PC-9 (cell line): ENCODE results near the gene MBD5. TPM values are rescaled to one million over a fixed set of nuclear protein-coding genes. Genes with fewer than 3 reads are reported as not detected.

ENCODE experiments used
- BruUV-seq: library from RNA; stranded (reverse); fragments of 400-500 nt; replicated peaks from 2 replicates; lab custom pipeline; 2021; lab: Mats Ljungman, UMichigan
- CTCF ChIA-PET: fragments of 300-600 bp; sonication (Branson Sonifier 250); formaldehyde crosslinking; loops from one replicate; lab custom pipeline; 2022; ENCODE audit warnings: antibody characterized with exemption; lab: Charles Lee
- POLR2A ChIA-PET: fragments of 300-600 bp; sonication (Branson Sonifier 250); formaldehyde crosslinking; loops from one replicate; lab custom pipeline; 2022; ENCODE audit warnings: antibody characterized with exemption; ENCODE audit not compliant: unreplicated experiment; lab: Charles Lee
- DNase-seq, 2 experiments: peaks; one replicate each; pipeline versions ENCODE4 v3.0.0 to v3.0.0-alpha.2; 2015 to 2022; ENCODE audit warnings: mixed read lengths in 1 of 2
- H2AFZ ChIP-seq: fragments of 200-600 bp; sonication (generic); 2 replicates; pipeline ENCODE4 v1.8.1; 2017; ENCODE audit warnings: antibody characterized with exemption
- H3F3A ChIP-seq: fragments of 200-600 bp; sonication (generic); 2 replicates; pipeline ENCODE4 v1.8.1; 2017; ENCODE audit warnings: antibody characterized with exemption, mild to moderate bottlenecking, low read depth; ENCODE audit not compliant: insufficient read depth
- H3K27ac ChIP-seq: fragments of 200-600 bp; sonication (generic); 2 replicates; pipeline ENCODE4 v1.6.1; 2016; ENCODE audit warnings: mixed run types
- H3K27me3 ChIP-seq: fragments of 200-600 bp; sonication (generic); 2 replicates; pipeline ENCODE4 v1.6.1; 2016; ENCODE audit warnings: low read depth, mixed run types; ENCODE audit not compliant: insufficient read depth
- H3K36me3 ChIP-seq: fragments of 200-600 bp; sonication (generic); 2 replicates; pipeline ENCODE4 v1.6.1; 2016; ENCODE audit warnings: low read depth, mixed run types
- H3K4me1 ChIP-seq: fragments of 200-600 bp; sonication (generic); replicated peaks from 2 replicates; pipeline ENCODE4 v1.6.1; 2016; ENCODE audit warnings: mixed run types; ENCODE audit not compliant: insufficient read depth
- H3K4me2 ChIP-seq: fragments of 200-600 bp; sonication (generic); 2 replicates; pipeline ENCODE4 v1.6.1; 2017; ENCODE audit warnings: mixed run types
- H3K4me3 ChIP-seq: fragments of 200-600 bp; sonication (generic); 2 replicates; pipeline ENCODE4 v1.6.1; 2016; ENCODE audit warnings: mixed run types
- H3K79me2 ChIP-seq: fragments of 200-600 bp; sonication (generic); 2 replicates; pipeline ENCODE4 v1.6.1; 2017; ENCODE audit warnings: low read depth, mixed run types
- H3K9me2 ChIP-seq: fragments of 200-600 bp; sonication (generic); 2 replicates; pipeline ENCODE4 v1.8.1; 2017; ENCODE audit warnings: mild to moderate bottlenecking; ENCODE audit not compliant: insufficient read depth
- H3K9me3 ChIP-seq: fragments of 200-600 bp; sonication (generic); 2 replicates; pipeline ENCODE4 v1.8.1; 2016; ENCODE audit warnings: low read depth; ENCODE audit not compliant: insufficient read depth
- H4K20me1 ChIP-seq: fragments of 200-600 bp; sonication (generic); 2 replicates; pipeline ENCODE4 v1.8.1; 2017; ENCODE audit not compliant: insufficient read depth
- EZH2 ChIP-seq: fragments of 200-600 bp; sonication (generic); IDR thresholded peaks from 2 replicates; pipeline ENCODE4 v1.8.0; 2017; ENCODE audit warnings: antibody characterized with exemption, low read depth
- intact Hi-C: fragments of 100-400 bp; cut with micrococcal nuclease; formaldehyde crosslinking; loops from one replicate; pipeline ENCODE4 v1.10.0; 2022; ENCODE audit not compliant: unreplicated experiment
- total RNA-seq: library from RNA; stranded (reverse); gene quantifications from 2 replicates; pipeline ENCODE4 v1.2.3, GENCODE V29; 2021
- TF ChIP-seq, protein P1 (sequence below): fragments of 200-600 bp; sonication (generic); conservative IDR thresholded peaks from 2 replicates; pipeline ENCODE4 v1.6.1; 2017; ENCODE audit warnings: mixed run types, antibody characterized with exemption, mild to moderate bottlenecking, moderate library complexity

MBD5 gene
- total RNA-seq, 1 experiment from 2014 or later: 46.5 TPM

- no peak for DNase-seq
- Histone ChIP-seq H3K36me3 (no peaks in the 10 kb centered on the region), H3K9me3 (no peaks in the 10 kb centered on the region), H4K20me1 (no peaks in the 10 kb centered on the region), H3F3A (no peaks in the 10 kb centered on the region), H3K4me3 (no peak overlapping the region), H3K9me2 (no peaks in the 10 kb centered on the region), H3K79me2 (no peaks in the 10 kb centered on the region), H3K4me1 (no peaks in the 10 kb centered on the region), H3K27me3 (no peaks in the 10 kb centered on the region), H3K4me2 (no peak overlapping the region), H3K27ac (no peak overlapping the region), H2AFZ (no peak overlapping the region)
- ChIA-PET POLR2A (no interaction called here), CTCF (no interaction called here)
- BruUV-seq: no TSS peak
- intact Hi-C loops: no loop called here
- TF ChIP-seq, protein P1, sequence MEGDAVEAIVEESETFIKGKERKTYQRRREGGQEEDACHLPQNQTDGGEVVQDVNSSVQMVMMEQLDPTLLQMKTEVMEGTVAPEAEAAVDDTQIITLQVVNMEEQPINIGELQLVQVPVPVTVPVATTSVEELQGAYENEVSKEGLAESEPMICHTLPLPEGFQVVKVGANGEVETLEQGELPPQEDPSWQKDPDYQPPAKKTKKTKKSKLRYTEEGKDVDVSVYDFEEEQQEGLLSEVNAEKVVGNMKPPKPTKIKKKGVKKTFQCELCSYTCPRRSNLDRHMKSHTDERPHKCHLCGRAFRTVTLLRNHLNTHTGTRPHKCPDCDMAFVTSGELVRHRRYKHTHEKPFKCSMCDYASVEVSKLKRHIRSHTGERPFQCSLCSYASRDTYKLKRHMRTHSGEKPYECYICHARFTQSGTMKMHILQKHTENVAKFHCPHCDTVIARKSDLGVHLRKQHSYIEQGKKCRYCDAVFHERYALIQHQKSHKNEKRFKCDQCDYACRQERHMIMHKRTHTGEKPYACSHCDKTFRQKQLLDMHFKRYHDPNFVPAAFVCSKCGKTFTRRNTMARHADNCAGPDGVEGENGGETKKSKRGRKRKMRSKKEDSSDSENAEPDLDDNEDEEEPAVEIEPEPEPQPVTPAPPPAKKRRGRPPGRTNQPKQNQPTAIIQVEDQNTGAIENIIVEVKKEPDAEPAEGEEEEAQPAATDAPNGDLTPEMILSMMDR: no peak
- no peak for TF ChIP-seq EZH2
Observed at GRCh38 chr2:148447877-148448276, 427.0 kb downstream of the MBD5 start.

- Histone ChIP-seq H3K4me3 (no peak overlapping the region), H3K36me3 (no peaks in the 10 kb centered on the region), H3K4me1 (no peaks in the 10 kb centered on the region), H3K9me2 (no peaks in the 10 kb centered on the region), H3K4me2 (no peak overlapping the region), H3K27ac (no peak overlapping the region), H2AFZ (no peak overlapping the region), H4K20me1 (no peaks in the 10 kb centered on the region), H3K9me3 (no peaks in the 10 kb centered on the region), H3K79me2 (no peaks in the 10 kb centered on the region), H3K27me3 (no peaks in the 10 kb centered on the region), H3F3A (no peaks in the 10 kb centered on the region)
- no TSS peak for BruUV-seq
- no peak for DNase-seq
- TF ChIP-seq EZH2: no peak
- intact Hi-C loops: no loop called here
- ChIA-PET POLR2A (no interaction called here), CTCF (no interaction called here)
Observed at GRCh38 chr2:148450531-148450930, 429.6 kb downstream of the MBD5 start.

GRCh38 chr2:148451046-148451445 lies 430.2 kb downstream of the MBD5 start:
- no peak overlapping the region for H2AFZ ChIP-seq
- no peak overlapping the region for H3K27ac ChIP-seq
- no peaks in the 10 kb centered on the region for H3K79me2 ChIP-seq
- BruUV-seq: no TSS peak
- no peaks in the 10 kb centered on the region for H3K36me3 ChIP-seq
- ChIA-PET CTCF (no interaction called here), POLR2A (no interaction called here)
- no peak for DNase-seq
- H3K9me3 ChIP-seq: no peaks in the 10 kb centered on the region
- no peaks in the 10 kb centered on the region for H3F3A ChIP-seq
- no peaks in the 10 kb centered on the region for H4K20me1 ChIP-seq
- H3K9me2 ChIP-seq: no peaks in the 10 kb centered on the region
- H3K27me3 ChIP-seq: no peaks in the 10 kb centered on the region
- no peak overlapping the region for H3K4me2 ChIP-seq
- intact Hi-C loops: no loop called here
- H3K4me1 ChIP-seq: no peaks in the 10 kb centered on the region
- no peak overlapping the region for H3K4me3 ChIP-seq
- no peak for TF ChIP-seq EZH2
- TF ChIP-seq, protein P1: no peak

- H3K36me3 ChIP-seq: no peaks in the 10 kb centered on the region
- ChIA-PET CTCF (no interaction called here), POLR2A (no interaction called here)
- H3K27me3 ChIP-seq: no peaks in the 10 kb centered on the region
- H3K79me2 ChIP-seq: no peaks in the 10 kb centered on the region
- no peaks in the 10 kb centered on the region for H4K20me1 ChIP-seq
- no peak overlapping the region for H2AFZ ChIP-seq
- intact Hi-C loops: no loop called here
- no peak overlapping the region for H3K27ac ChIP-seq
- no peak for DNase-seq
- no peaks in the 10 kb centered on the region for H3K9me2 ChIP-seq
- H3K4me3 ChIP-seq: no peak overlapping the region
- H3F3A ChIP-seq: no peaks in the 10 kb centered on the region
- no peaks in the 10 kb centered on the region for H3K9me3 ChIP-seq
- no peak overlapping the region for H3K4me2 ChIP-seq
- BruUV-seq: no TSS peak
- no peaks in the 10 kb centered on the region for H3K4me1 ChIP-seq
- TF ChIP-seq, protein P1: no peak
- TF ChIP-seq EZH2: no peak
Observed at GRCh38 chr2:148455791-148456190, 434.9 kb downstream of the MBD5 start.
